Measurements from ENCODE around the gene PGS1.

DNA sequence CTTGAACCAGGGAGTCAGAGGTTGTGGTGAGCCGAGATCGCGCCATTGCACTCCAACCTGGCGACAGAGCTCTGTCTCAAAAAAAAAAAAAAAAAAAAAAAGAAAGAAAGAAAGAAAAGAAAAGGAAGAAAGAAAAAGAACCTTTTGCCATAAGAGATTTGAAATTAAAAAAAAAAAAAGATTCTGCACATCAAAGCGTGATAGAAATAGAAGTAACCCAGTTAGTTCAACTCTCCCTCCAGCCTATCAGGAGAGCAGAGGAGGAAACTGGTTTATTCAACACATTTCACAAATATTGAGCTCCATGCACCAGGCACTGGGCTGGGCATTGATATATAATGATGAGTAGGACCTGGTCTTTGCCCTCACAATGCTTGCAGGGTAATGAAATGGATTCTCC, 16.2 kb upstream of the PGS1 start:
- no peak for TF ChIP-seq POLR2A (IDR thresholded peaks at IDR 0.05)
- TF ChIP-seq, protein P1, sequence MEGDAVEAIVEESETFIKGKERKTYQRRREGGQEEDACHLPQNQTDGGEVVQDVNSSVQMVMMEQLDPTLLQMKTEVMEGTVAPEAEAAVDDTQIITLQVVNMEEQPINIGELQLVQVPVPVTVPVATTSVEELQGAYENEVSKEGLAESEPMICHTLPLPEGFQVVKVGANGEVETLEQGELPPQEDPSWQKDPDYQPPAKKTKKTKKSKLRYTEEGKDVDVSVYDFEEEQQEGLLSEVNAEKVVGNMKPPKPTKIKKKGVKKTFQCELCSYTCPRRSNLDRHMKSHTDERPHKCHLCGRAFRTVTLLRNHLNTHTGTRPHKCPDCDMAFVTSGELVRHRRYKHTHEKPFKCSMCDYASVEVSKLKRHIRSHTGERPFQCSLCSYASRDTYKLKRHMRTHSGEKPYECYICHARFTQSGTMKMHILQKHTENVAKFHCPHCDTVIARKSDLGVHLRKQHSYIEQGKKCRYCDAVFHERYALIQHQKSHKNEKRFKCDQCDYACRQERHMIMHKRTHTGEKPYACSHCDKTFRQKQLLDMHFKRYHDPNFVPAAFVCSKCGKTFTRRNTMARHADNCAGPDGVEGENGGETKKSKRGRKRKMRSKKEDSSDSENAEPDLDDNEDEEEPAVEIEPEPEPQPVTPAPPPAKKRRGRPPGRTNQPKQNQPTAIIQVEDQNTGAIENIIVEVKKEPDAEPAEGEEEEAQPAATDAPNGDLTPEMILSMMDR (IDR thresholded peaks at IDR 0.05), result no peak

All from uterus (tissue), 2 donors.